GM12878 (cell line): Measurements from ENCODE around the gene KIF23. TPM values are rescaled to one million over a fixed set of nuclear protein-coding genes. Genes with fewer than 3 reads are reported as not detected.

ENCODE experiments used
- ATAC-seq: fragments of 200-7000 bp; cut with Tn5 transposase; 3 replicates; pipeline ENCODE4 v1.9.1; 2020; ENCODE audit warnings: mild to moderate bottlenecking, moderate library complexity
- Bru-seq: library from RNA; stranded (reverse); fragments of 400-500 nt; gene quantifications from one replicate; lab custom pipeline; 2021; lab: Mats Ljungman, UMichigan
- BruChase-seq, 2 experiments: library from RNA; stranded (reverse); fragments of 400-500 nt; gene quantifications; one replicate each; lab custom pipeline; 2021; lab: Mats Ljungman, UMichigan
- BruUV-seq: library from RNA; stranded (reverse); fragments of 400-500 nt; replicated peaks from 2 replicates; lab custom pipeline; 2021; lab: Mats Ljungman, UMichigan
- CTCF ChIA-PET: fragments of 300-600 bp; sonication (Branson Sonifier 250); formaldehyde crosslinking; extraction: SDS; loops from one replicate; lab custom pipeline; 2021; ENCODE audit warnings: inconsistent platforms; lab: Yijun Ruan, JAX
- POLR2A ChIA-PET: fragments of 350-600 bp; formaldehyde crosslinking; extraction: SDS; loops from one replicate; lab custom pipeline; 2021; ENCODE audit warnings: inconsistent platforms; lab: Charles Lee
- RAD21 ChIA-PET: fragments of 300-600 bp; sonication (Branson Sonifier 250); formaldehyde crosslinking; loops from one replicate; lab custom pipeline; 2023; ENCODE audit warnings: antibody characterized with exemption; ENCODE audit not compliant: unreplicated experiment; lab: Charles Lee
- SMC1A ChIA-PET: fragments of 300-600 bp; sonication (Branson Sonifier 250); formaldehyde crosslinking; loops from one replicate; lab custom pipeline; 2023; ENCODE audit not compliant: unreplicated experiment, uncharacterized antibody; lab: Charles Lee
- DNase-seq: peaks from one replicate; pipeline ENCODE4 v3.0.0-alpha.2; 2011; ENCODE audit warnings: low read depth, low spot score
- FAIRE-seq: peaks from 3 replicates; lab custom pipeline; 2011; peaks lifted over from hg19 to GRCh38; lab: Jason Lieb, UNC
- H2AFZ ChIP-seq: 2 replicates; pipeline ENCODE4 v1.6.0; 2011; ENCODE audit warnings: low read depth, low read length, control low read depth; ENCODE audit not compliant: control insufficient read depth
- H3K27ac ChIP-seq: 2 replicates; pipeline ENCODE4 v1.5.1; 2011; ENCODE audit warnings: control low read depth; ENCODE audit not compliant: control insufficient read depth, insufficient read depth
- H3K27me3 ChIP-seq, 2 experiments: replicated peaks in 1 of 2; 2 replicates each; pipeline versions ENCODE4 v1.6.0 to v1.6.1; 2011; ENCODE audit warnings: low read length in 1 of 2; ENCODE audit not compliant: control insufficient read depth in 2 of 2, insufficient read depth in 2 of 2
- H3K36me3 ChIP-seq, 2 experiments: 2 replicates each; pipeline ENCODE4 v1.5.1; 2011; ENCODE audit warnings: low read length in 1 of 2; ENCODE audit not compliant: control insufficient read depth in 2 of 2, insufficient read depth in 2 of 2
- H3K4me1 ChIP-seq: 2 replicates; pipeline ENCODE4 v1.6.1; 2011; ENCODE audit warnings: mild to moderate bottlenecking, low read length, moderate library complexity, mixed read lengths; ENCODE audit not compliant: control insufficient read depth, insufficient read depth
- H3K4me2 ChIP-seq: 2 replicates; pipeline ENCODE4 v1.6.0; 2011; ENCODE audit warnings: control low read depth; ENCODE audit not compliant: control insufficient read depth, insufficient read depth
- H3K4me3 ChIP-seq: fragments of 200-600 bp; sonication (generic); 2 replicates; pipeline ENCODE4 v1.5.1; 2016
- H3K79me2 ChIP-seq: 2 replicates; pipeline ENCODE4 v1.6.0; 2011; ENCODE audit warnings: low read length; ENCODE audit not compliant: control insufficient read depth, insufficient read depth
- H3K9ac ChIP-seq: 2 replicates; pipeline ENCODE4 v1.8.0; 2011; ENCODE audit warnings: low read length, control low read depth, mixed read lengths; ENCODE audit not compliant: control insufficient read depth, insufficient read depth
- H3K9me3 ChIP-seq: replicated peaks from 3 replicates; pipeline ENCODE4 v1.5.1; 2011; ENCODE audit warnings: mild to moderate bottlenecking, low read length; ENCODE audit not compliant: control insufficient read depth, insufficient read depth
- H4K20me1 ChIP-seq: 2 replicates; pipeline ENCODE4 v1.6.0; 2011; ENCODE audit not compliant: control insufficient read depth, insufficient read depth
- ATF3 ChIP-seq: IDR thresholded peaks from 2 replicates; pipeline ENCODE4 v1.6.1; 2011; ENCODE audit warnings: low read depth, mild to moderate bottlenecking, low read length, moderate library complexity, borderline replicate concordance; ENCODE audit errors: extremely low read depth
- BMI1 ChIP-seq: fragments of 450-650 bp; IDR thresholded peaks from 2 replicates; pipeline ENCODE4 v1.6.1; 2016; ENCODE audit warnings: mild to moderate bottlenecking, moderate library complexity, borderline replicate concordance
- CHD4 ChIP-seq: fragments of 200-600 bp; sonication (generic); IDR thresholded peaks from 2 replicates; pipeline ENCODE4 v1.6.1; 2016; ENCODE audit warnings: mild to moderate bottlenecking
- EP300 ChIP-seq, 2 experiments: fragments of 150-350 bp in 1 of 2; IDR thresholded peaks; 2 replicates each; pipeline ENCODE4 v1.6.1; 2011 to 2012; ENCODE audit warnings: low read depth in 2 of 2, low read length in 2 of 2, borderline replicate concordance in 1 of 2, improper control_type of control experiment in 1 of 2, inconsistent platforms in 1 of 2; ENCODE audit not compliant: control insufficient read depth in 1 of 2
- HDAC6 ChIP-seq: fragments of 200-600 bp; sonication (generic); IDR thresholded peaks from one replicate; pipeline ENCODE4 v1.8.0; 2017; ENCODE audit warnings: antibody characterized with exemption; ENCODE audit not compliant: unreplicated experiment
- LARP7 ChIP-seq: fragments of 450-650 bp; IDR thresholded peaks from 2 replicates; pipeline ENCODE4 v1.6.1; 2017; ENCODE audit warnings: mild to moderate bottlenecking
- MYC ChIP-seq: IDR thresholded peaks from 2 replicates; pipeline ENCODE4 v1.6.1; 2011; ENCODE audit warnings: mild to moderate bottlenecking, low read length, moderate library complexity, inconsistent platforms; ENCODE audit not compliant: insufficient read depth, insufficient replicate concordance, insufficient read length, severe bottlenecking
- NFIC ChIP-seq: IDR thresholded peaks from 2 replicates; pipeline ENCODE4 v1.6.1; 2012; ENCODE audit warnings: low read depth, mild to moderate bottlenecking, inconsistent platforms, low read length, moderate library complexity
- NFYB ChIP-seq: IDR thresholded peaks from 2 replicates; pipeline ENCODE4 v1.6.1; 2011; ENCODE audit warnings: low read depth, mild to moderate bottlenecking, low read length, improper control_type of control experiment, moderate library complexity; ENCODE audit not compliant: insufficient read depth
- NRF1 ChIP-seq: conservative IDR thresholded peaks from 2 replicates; pipeline ENCODE4 v1.6.1; 2011; ENCODE audit warnings: mild to moderate bottlenecking, low read depth, low read length, improper control_type of control experiment
- PML ChIP-seq: IDR thresholded peaks from 2 replicates; pipeline ENCODE4 v1.6.1; 2012; ENCODE audit warnings: low read length, inconsistent platforms
- POU2F2 ChIP-seq: IDR thresholded peaks from 3 replicates; pipeline ENCODE4 v1.6.1; 2011; ENCODE audit warnings: low read depth, mild to moderate bottlenecking, low read length, borderline replicate concordance
- RCOR1 ChIP-seq: conservative IDR thresholded peaks from 2 replicates; pipeline ENCODE4 v1.6.1; 2012; ENCODE audit warnings: low read depth, low read length, improper control_type of control experiment
- SMC3 ChIP-seq: IDR thresholded peaks from 2 replicates; pipeline ENCODE4 v1.6.1; 2011; ENCODE audit warnings: low read length, improper control_type of control experiment, borderline replicate concordance
- SP1 ChIP-seq: IDR thresholded peaks from one replicate; pipeline ENCODE4 v1.6.1; 2011; ENCODE audit warnings: low read depth, low read length
- SREBF1 ChIP-seq: IDR thresholded peaks from 2 replicates; pipeline ENCODE4 v1.6.1; 2012; ENCODE audit warnings: mild to moderate bottlenecking, low read length
- ZNF24 ChIP-seq: fragments of 450-650 bp; IDR thresholded peaks from 2 replicates; pipeline ENCODE4 v1.6.1; 2017; ENCODE audit warnings: antibody characterized with exemption, mild to moderate bottlenecking
- ZNF384 ChIP-seq: IDR thresholded peaks from 2 replicates; pipeline ENCODE4 v1.6.1; 2012; ENCODE audit warnings: low read depth, mild to moderate bottlenecking, low read length, improper control_type of control experiment, borderline replicate concordance
- WGBS: methylation state at CpG from one replicate; pipeline ENCODE4 v1.1.6; 2016; ENCODE audit warnings: low lambda C conversion rate; ENCODE audit not compliant: insufficient replicate concordance, insufficient coverage; ENCODE audit errors: missing lambda C conversion rate; 5-methylcytosine and 5-hydroxymethylcytosine counted together
- in situ Hi-C: fragments of 300-500 bp; cut with MboI; formaldehyde crosslinking; loops from 9 replicates; pipeline ENCODE4 v1.14.3; 2018; ENCODE audit warnings: mixed read lengths
- intact Hi-C: fragments of 100-400 bp; cut with micrococcal nuclease; formaldehyde crosslinking; loops from one replicate; pipeline ENCODE4 v1.14.2; 2022; ENCODE audit not compliant: unreplicated experiment
- long read RNA-seq, 2 experiments: library from polyadenylated mRNA; unstranded; transcript quantifications; one replicate each; pipeline ENCODE4 v2.0.0, GENCODE V29; 2019 to 2020
- polyA minus RNA-seq, 3 experiments: library from RNA; depleted of rRNA, polyadenylated mRNA; stranded (reverse); fragments of >200 nt; gene quantifications; 2 replicates each; pipeline ENCODE4 v1.2.3, GENCODE V29; 2011
- polyA plus RNA-seq, 11 experiments: library from polyadenylated mRNA; depleted of rRNA in 4 of 11; unstranded in 6 of 11; stranded (reverse) in 5 of 11; fragments of >200 nt; fragmentation: Nextera tagmentation in 4 of 11; fragmentation: Illumina TruSeq in 1 of 11; extraction: Ambion mirVana in 4 of 11; extraction: Trizol in 1 of 11; gene quantifications; 1 replicate in 1 of 11; 2 replicates in 10 of 11; pipeline versions ENCODE4 v1.2.1 to v1.2.3, GENCODE V29; 2011 to 2016; ENCODE audit warnings: inconsistent platforms in 2 of 11, missing spikeins in 2 of 11, low read depth in 1 of 11
- total RNA-seq, 4 experiments: library from RNA; depleted of rRNA in 3 of 4; stranded (reverse); fragments of >200 nt in 3 of 4; fragmentation: Illumina TruSeq in 1 of 4; extraction: Trizol in 1 of 4; gene quantifications; 2 replicates each; pipeline versions ENCODE4 v1.2.1 to v1.2.3, GENCODE V29; 2013 to 2021

Gene KIF23
- total RNA-seq (2013; cell fraction: nucleolus; rRNA removed) = 71.5 and 74.1 TPM in 2 replicates
- total RNA-seq (2014; rRNA removed) (45.2 and 48.9 TPM in 2 replicates), total RNA-seq (2014; rRNA removed; fragmentation: Illumina TruSeq; extraction: Trizol) (59.9 and 62.5 TPM in 2 replicates), total RNA-seq (2021) (40.6 and 43.1 TPM in 2 replicates), polyA plus RNA-seq (2011; rRNA removed) (43.6 and 44.3 TPM in 2 replicates), polyA plus RNA-seq (2014; fragmentation: Illumina TruSeq; extraction: Trizol) (59.0 and 64.3 TPM in 2 replicates), polyA plus RNA-seq (2014; fragmentation: Nextera tagmentation; extraction: Ambion mirVana) (10 to 100 TPM; 28.0 to 32.8 TPM), polyA plus RNA-seq (2014; rRNA removed) (38.6 and 48.0 TPM in 2 replicates), polyA plus RNA-seq (2016; fragmentation: Nextera tagmentation; extraction: Ambion mirVana) (10 to 100 TPM; 54.3 to 56.6 TPM), polyA minus RNA-seq (2011; rRNA and poly(A)+ RNA removed) (25.3 and 39.8 TPM in 2 replicates), Bru-seq, nascent RNA (percentile 76 among the genes with signal in this experiment), BruChase-seq, experiment 1, labeled RNA remaining after a 6-hour chase (percentile 79 among the genes with signal in this experiment), BruChase-seq, experiment 2, labeled RNA remaining after a 2-hour chase (percentile 84 among the genes with signal in this experiment)
- polyA plus RNA-seq (2011; ENCODE audit: low read depth) = 16.9 TPM
- 16.4 and 23.2 TPM in 2 replicates for polyA plus RNA-seq (2011; cell fraction: cytosol; rRNA removed)
- polyA plus RNA-seq (2011; cell fraction: nucleus; rRNA removed) = 114 and 116 TPM in 2 replicates
- 22.3 and 23.9 TPM in 2 replicates for polyA plus RNA-seq (2012)
- polyA minus RNA-seq (2011; cell fraction: cytosol; rRNA and poly(A)+ RNA removed) = 14.2 and 22.6 TPM in 2 replicates
- 30.0 and 36.8 TPM in 2 replicates for polyA minus RNA-seq (2011; cell fraction: nucleus; rRNA and poly(A)+ RNA removed)
- long read RNA-seq, experiment 1, transcript KIF23-202 (22 exons, 3,351 nt) = major isoform, 10 of 27 reads
- long read RNA-seq, experiment 1, partial matches to known transcripts = 11 of 27 reads
- long read RNA-seq, experiment 1, other reads (novel, unspliced or antisense) = 4 of 27 reads
- long read RNA-seq, experiment 2, transcript KIF23-202 (22 exons, 3,351 nt) = major isoform, 18 of 313 reads
- long read RNA-seq, experiment 2, transcript KIF23-201 (23 exons, 3,723 nt) = minor isoform, 5 of 313 reads
- long read RNA-seq, experiment 2, partial matches to known transcripts = 248 of 313 reads
- long read RNA-seq, experiment 2, other reads (novel, unspliced or antisense) = 39 of 313 reads

GRCh38 chr15:69413822-69414700, at the start of gene KIF23:
KIF23 (plus strand) TSS chr15:69414349; CDS start chr15:69414466, 117 bp downstream.
- Histone ChIP-seq H3K4me1 (peaks cover 15% of the 10 kb centered on the region), H3K79me2 (peaks cover 37% of the 10 kb centered on the region), H2AFZ (peak within 1 kb of the TSS; percentile 96), H3K9ac (peak within 1 kb of the TSS; percentile 86), H3K27me3 (no peaks in the 10 kb centered on the region), H3K4me3 (peak within 1 kb of the TSS; percentile 92), H3K36me3 (peaks cover 0 to 5% of the 10 kb centered on the region in 2 experiments; a peak in 3 of 4 replicates), H3K9me3 (no peaks in the 10 kb centered on the region), H3K4me2 (peak within 1 kb of the TSS; percentile 99), H3K27ac (peak within 1 kb of the TSS; percentile 70), H4K20me1 (no peaks in the 10 kb centered on the region)
- no TSS peak for BruUV-seq
- SMC1A ChIA-PET = no interaction called here
- in situ Hi-C loops = no loop called here
- intact Hi-C loops = no loop called here
- FAIRE-seq (peak; percentile 90), DNase-seq (peak; percentile 73), ATAC-seq (peak; percentile 96)
- POLR2A ChIA-PET = interaction anchor here (1.2 to 1.4 kb wide), 2 partner anchors 18 to 40 kb away, joined by 5 to 6 read pairs; no protein-coding TSS in a partner anchor
- 1% methylated on average over 73 of the region's 78 CpGs for WGBS
- CTCF ChIA-PET = interaction anchor here (0.6 kb wide), 1 partner anchor 38 kb away, joined by 3 read pairs; no protein-coding TSS in a partner anchor
- RAD21 ChIA-PET = interaction anchor here (5.4 kb wide), 1 partner anchor 39 kb away, joined by 23 read pairs; the partner anchor contains the start of gene RPLP1
- TF ChIP-seq RCOR1 = 0 out of 2 replicates have a peak, but pooled peaks have one; percentile 30
- TF ChIP-seq ATF3 = no peak
- TF ChIP-seq NFIC = no peak
- no peak for TF ChIP-seq ZNF24
- TF ChIP-seq PML = no peak
- TF ChIP-seq POU2F2 = no peak
- peak; percentile 92 for TF ChIP-seq NFYB
- TF ChIP-seq SP1 = peak; percentile 79
- no peak for TF ChIP-seq MYC
- TF ChIP-seq HDAC6 = no peak
- TF ChIP-seq NRF1 = no peak
- TF ChIP-seq ZNF384 = no peak
- TF ChIP-seq SREBF1 = no peak
- no peak for TF ChIP-seq SMC3
- TF ChIP-seq CHD4 = no peak
- TF ChIP-seq LARP7 = peak; percentile 56; the same call in 1 of the 2 replicates
- TF ChIP-seq BMI1 = peak; percentile 94
- TF ChIP-seq EP300 (IDR thresholded peaks at IDR 0.05; ENCODE audit: borderline replicate concordance in 1 of 2, control insufficient read depth in 1 of 2, low read depth in 2 of 2, low read length in 2 of 2) = peak in 1 of 2 experiments; percentile 20; a peak in 1 of 4 replicates
